Measurements from ENCODE around the gene LRP5. TPM values are rescaled to one million over a fixed set of nuclear protein-coding genes. Genes with fewer than 3 reads are reported as not detected.

Gene LRP5
- total RNA-seq, 1 donor from 2014 or later, result 54.7 TPM

GRCh38 chr11:68349461-68350249, 37.3 kb downstream of the LRP5 start:
- Histone ChIP-seq H3K27ac (replicated peaks) (peak overlapping the region; percentile 92), H3K4me1 (peaks cover 87% of the 10 kb centered on the region), H3K9me3 (replicated peaks) (peaks cover 5% of the 10 kb centered on the region), H3K4me3 (no peak overlapping the region), H3K27me3 (ENCODE audit: low read depth) (no peaks in the 10 kb centered on the region), H3K36me3 (peaks cover 8% of the 10 kb centered on the region)
- no peak for DNase-seq
- intact Hi-C loops (cut with micrococcal nuclease), result no loop called here
- no peak for TF ChIP-seq CTCF (IDR thresholded peaks at IDR 0.05; ENCODE audit: borderline replicate concordance)

GRCh38 chr11:68350759-68351449, 38.5 kb downstream of the LRP5 start:
- Histone ChIP-seq H3K27ac (replicated peaks) (peak overlapping the region; percentile 92), H3K4me3 (no peak overlapping the region), H3K9me3 (replicated peaks) (peaks cover under 1% of the 10 kb centered on the region), H3K36me3 (peaks cover 8% of the 10 kb centered on the region), H3K27me3 (ENCODE audit: low read depth) (no peaks in the 10 kb centered on the region), H3K4me1 (peaks cover 89% of the 10 kb centered on the region)
- intact Hi-C loops (cut with micrococcal nuclease), result no loop called here
- no peak for DNase-seq
- no peak for TF ChIP-seq CTCF (IDR thresholded peaks at IDR 0.05; ENCODE audit: borderline replicate concordance)

- no peak for DNase-seq
- intact Hi-C loops (cut with micrococcal nuclease), result no loop called here
- Histone ChIP-seq H3K27me3 (ENCODE audit: low read depth) (no peaks in the 10 kb centered on the region), H3K4me1 (peaks cover 82% of the 10 kb centered on the region), H3K36me3 (peaks cover 8% of the 10 kb centered on the region), H3K27ac (replicated peaks) (peak overlapping the region; percentile 92), H3K9me3 (replicated peaks) (no peaks in the 10 kb centered on the region), H3K4me3 (no peak overlapping the region)
- TF ChIP-seq CTCF (IDR thresholded peaks at IDR 0.05; ENCODE audit: borderline replicate concordance), result no peak
Measured at GRCh38 chr11:68351450-68352275, 39.3 kb downstream of the LRP5 start.

GRCh38 chr11:68352591-68352990, 40.2 kb downstream of the LRP5 start:
- Histone ChIP-seq H3K4me1 (peaks cover 77% of the 10 kb centered on the region), H3K36me3 (peaks cover 9% of the 10 kb centered on the region), H3K4me3 (no peak overlapping the region), H3K27me3 (ENCODE audit: low read depth) (no peaks in the 10 kb centered on the region), H3K27ac (replicated peaks) (peak overlapping the region; percentile 92), H3K9me3 (replicated peaks) (no peaks in the 10 kb centered on the region)
- intact Hi-C loops (cut with micrococcal nuclease), result no loop called here
- TF ChIP-seq CTCF (IDR thresholded peaks at IDR 0.05; ENCODE audit: borderline replicate concordance), result no peak
- DNase-seq, result no peak

- intact Hi-C loops (cut with micrococcal nuclease), result no loop called here
- DNase-seq, result no peak
- TF ChIP-seq CTCF (IDR thresholded peaks at IDR 0.05; ENCODE audit: borderline replicate concordance), result no peak
- Histone ChIP-seq H3K4me1 (peaks cover 78% of the 10 kb centered on the region), H3K36me3 (peaks cover 11% of the 10 kb centered on the region), H3K4me3 (no peak overlapping the region), H3K27me3 (ENCODE audit: low read depth) (no peaks in the 10 kb centered on the region), H3K27ac (replicated peaks) (peak overlapping the region; percentile 92), H3K9me3 (replicated peaks) (no peaks in the 10 kb centered on the region)
Measured at GRCh38 chr11:68353118-68353517, 40.7 kb downstream of the LRP5 start.

Measured in left ventricle myocardium inferior (tissue), 1 donor.